Measurements from ENCODE around the gene DYDC1.

- TF ChIP-seq EZH2 (IDR thresholded peaks at IDR 0.05; ENCODE audit: insufficient read depth, low read length): no peak
- TF ChIP-seq CTCF (IDR thresholded peaks at IDR 0.05; ENCODE audit: insufficient read depth, low read depth, low read length): no peak
Measured at GRCh38 chr10:80290474-80291220, 65.9 kb downstream of the DYDC1 start.
